NCI-H2107 treated with DMSO at 0.1 percent for 48 hours (cell line): ENCODE results near the gene NOMO2.
"Not testable (repeated sequence)": the region's sequence is repeated elsewhere in the genome, so short reads cannot be mapped to it uniquely, and the experiment has no call there.

Experiments used
- DNase-seq: peaks from one replicate; lab custom pipeline; 2025; ENCODE audit not compliant: unreplicated experiment; lab: John Stamatoyannopoulos, UW

The NOMO2 gene

GRCh38 chr16:18561727-18562314, at the start of gene NOMO2:
Gene NOMO2, minus strand, starts transcription at chr16:18562097. Its CDS starts 57 bp downstream, at chr16:18562040.
- not testable (repeated sequence) for DNase-seq

- DNase-seq, result not testable (repeated sequence)
These were observed 48.4 kb upstream of the NOMO2 start for GRCh38 chr16:18610147-18610803.

GRCh38 chr16:18608271-18608670, 46.4 kb upstream of the NOMO2 start:
- DNase-seq, result not testable (repeated sequence)

GRCh38 chr16:18603572-18604246, 41.8 kb upstream of the NOMO2 start:
- DNase-seq, result not testable (repeated sequence)

- DNase-seq, result not testable (repeated sequence)
These were observed 36.7 kb upstream of the NOMO2 start for GRCh38 chr16:18598582-18598981.

- not testable (repeated sequence) for DNase-seq
These were observed 35.8 kb upstream of the NOMO2 start for GRCh38 chr16:18597734-18598133.

- DNase-seq, result not testable (repeated sequence)
These were observed 35.4 kb upstream of the NOMO2 start for GRCh38 chr16:18597319-18597718.

GRCh38 chr16:18595796-18596195, 33.9 kb upstream of the NOMO2 start:
- DNase-seq, result not testable (repeated sequence)

GRCh38 chr16:18594880-18595279, 33.0 kb upstream of the NOMO2 start:
- not testable (repeated sequence) for DNase-seq

- not testable (repeated sequence) for DNase-seq
These were observed 32.0 kb upstream of the NOMO2 start for GRCh38 chr16:18593904-18594303.

GRCh38 chr16:18592982-18593381, 31.1 kb upstream of the NOMO2 start:
- not testable (repeated sequence) for DNase-seq

GRCh38 chr16:18591908-18592307, 30.0 kb upstream of the NOMO2 start:
- not testable (repeated sequence) for DNase-seq

- DNase-seq, result not testable (repeated sequence)
These were observed 29.5 kb upstream of the NOMO2 start for GRCh38 chr16:18591441-18591840.

- DNase-seq, result not testable (repeated sequence)
These were observed 27.9 kb upstream of the NOMO2 start for GRCh38 chr16:18589806-18590205.

- DNase-seq, result not testable (repeated sequence)
These were observed 25.0 kb upstream of the NOMO2 start for GRCh38 chr16:18586560-18587540.

GRCh38 chr16:18585789-18586188, 23.9 kb upstream of the NOMO2 start:
- not testable (repeated sequence) for DNase-seq

- no peak for DNase-seq
These were observed 21.0 kb upstream of the NOMO2 start for GRCh38 chr16:18582902-18583301.

- not testable (repeated sequence) for DNase-seq
These were observed 18.5 kb upstream of the NOMO2 start for GRCh38 chr16:18580396-18580795.

GRCh38 chr16:18579261-18579660, 17.4 kb upstream of the NOMO2 start:
- not testable (repeated sequence) for DNase-seq

- DNase-seq, result not testable (repeated sequence)
These were observed 16.0 kb upstream of the NOMO2 start for GRCh38 chr16:18577942-18578341.

GRCh38 chr16:18575945-18576344, 14.0 kb upstream of the NOMO2 start:
- not testable (repeated sequence) for DNase-seq
